MM.1S (cell line): ENCODE data around the gene LRMDA.

Experiments
- DNase-seq: peaks from one replicate; pipeline ENCODE4 v3.0.0-alpha.2; 2015
- H2AFZ ChIP-seq: fragments of 300-600 bp; sonication (generic); 2 replicates; pipeline ENCODE4 v1.6.0; 2016; ENCODE audit warnings: antibody characterized with exemption, low read length
- H3F3A ChIP-seq: fragments of 300-600 bp; sonication (generic); 2 replicates; pipeline ENCODE4 v1.6.1; 2016; ENCODE audit warnings: mild to moderate bottlenecking, antibody characterized with exemption, low read length, moderate library complexity, mixed read lengths; ENCODE audit not compliant: insufficient read depth
- H3K27ac ChIP-seq: fragments of 300-600 bp; sonication (generic); 2 replicates; pipeline ENCODE4 v1.5.1; 2016; ENCODE audit warnings: mild to moderate bottlenecking, low read length
- H3K27me3 ChIP-seq: fragments of 300-600 bp; sonication (generic); replicated peaks from 2 replicates; pipeline ENCODE4 v1.6.0; 2016; ENCODE audit warnings: low read length; ENCODE audit not compliant: insufficient read depth
- H3K36me3 ChIP-seq: fragments of 300-600 bp; sonication (generic); replicated peaks from 2 replicates; pipeline ENCODE4 v1.6.1; 2016; ENCODE audit warnings: mild to moderate bottlenecking, low read length, mixed read lengths; ENCODE audit not compliant: insufficient read depth
- H3K4me1 ChIP-seq: fragments of 300-600 bp; sonication (generic); 2 replicates; pipeline ENCODE4 v1.6.1; 2016; ENCODE audit warnings: low read length, mixed read lengths
- H3K4me2 ChIP-seq: fragments of 300-600 bp; sonication (generic); 2 replicates; pipeline ENCODE4 v1.6.0; 2016; ENCODE audit warnings: low read depth, low read length
- H3K4me3 ChIP-seq: fragments of 300-600 bp; sonication (generic); 2 replicates; pipeline ENCODE4 v1.5.1; 2016; ENCODE audit warnings: low read length, mixed read lengths
- H3K79me2 ChIP-seq: fragments of 300-600 bp; sonication (generic); 2 replicates; pipeline ENCODE4 v1.6.1; 2016; ENCODE audit warnings: mixed run types, low read length, mixed read lengths
- H3K9ac ChIP-seq: fragments of 300-600 bp; sonication (generic); 2 replicates; pipeline ENCODE4 v1.6.1; 2016; ENCODE audit warnings: low read length, mixed read lengths
- H3K9me2 ChIP-seq: fragments of 300-600 bp; sonication (generic); replicated peaks from 2 replicates; pipeline ENCODE4 v1.6.1; 2016; ENCODE audit warnings: mild to moderate bottlenecking, low read length, mixed read lengths; ENCODE audit not compliant: insufficient read depth
- H3K9me3 ChIP-seq: fragments of 300-600 bp; sonication (generic); replicated peaks from 2 replicates; pipeline ENCODE4 v1.6.1; 2016; ENCODE audit warnings: mild to moderate bottlenecking, low read length, mixed read lengths; ENCODE audit not compliant: insufficient read depth
- H4K20me1 ChIP-seq: fragments of 300-600 bp; sonication (generic); 2 replicates; pipeline ENCODE4 v1.6.1; 2016; ENCODE audit warnings: mild to moderate bottlenecking, low read length, moderate library complexity, mixed read lengths; ENCODE audit not compliant: insufficient read depth
- CTCF ChIP-seq: fragments of 300-600 bp; sonication (generic); IDR thresholded peaks from 2 replicates; pipeline ENCODE4 v1.5.1; 2016; ENCODE audit warnings: antibody characterized with exemption, low read length, mixed read lengths
- EZH2 ChIP-seq: fragments of 300-600 bp; sonication (generic); optimal IDR thresholded peaks from 2 replicates; pipeline ENCODE3; 2017; ENCODE audit warnings: low read depth, mild to moderate bottlenecking, antibody characterized with exemption, low read length, mixed read lengths
- EZH2phosphoT487 ChIP-seq: fragments of 300-600 bp; sonication (generic); IDR thresholded peaks from 2 replicates; pipeline ENCODE4 v1.6.1; 2018; ENCODE audit warnings: antibody characterized with exemption, low read length

The LRMDA gene

DNA sequence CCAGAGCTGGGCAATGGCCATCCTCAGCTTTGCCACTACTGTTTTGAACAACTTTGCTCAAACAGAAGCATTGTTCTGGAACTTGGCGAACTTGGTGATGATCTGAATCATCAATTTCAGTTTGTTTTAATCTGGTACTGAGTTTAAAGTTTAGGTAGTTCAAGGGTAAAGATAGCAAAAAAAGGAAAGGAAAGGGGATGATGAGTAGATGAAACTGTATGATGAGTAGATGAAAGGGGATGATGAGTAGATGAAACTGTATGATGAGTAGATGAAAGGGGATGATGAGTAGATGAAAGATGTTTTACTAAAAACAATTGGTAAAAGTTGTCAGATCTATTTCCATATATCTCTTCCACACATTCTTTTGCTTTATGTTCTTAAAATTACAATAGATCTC lies 737.0 kb downstream of the LRMDA start:
- H3K9me3 ChIP-seq = no peaks in the 10 kb centered on the region

GRCh38 chr10:76169246-76169645 lies 737.8 kb downstream of the LRMDA start:
- H3K4me2 ChIP-seq = no peak overlapping the region
- no peaks in the 10 kb centered on the region for H3F3A ChIP-seq
- H4K20me1 ChIP-seq = no peaks in the 10 kb centered on the region
- H3K9me3 ChIP-seq = no peaks in the 10 kb centered on the region
- H2AFZ ChIP-seq = no peak overlapping the region
- no peak for TF ChIP-seq EZH2phosphoT487
- TF ChIP-seq CTCF = no peak
- no peak for TF ChIP-seq EZH2
- no peaks in the 10 kb centered on the region for H3K4me1 ChIP-seq
- H3K79me2 ChIP-seq = no peaks in the 10 kb centered on the region
- no peaks in the 10 kb centered on the region for H3K9me2 ChIP-seq
- H3K9ac ChIP-seq = no peak overlapping the region
- no peaks in the 10 kb centered on the region for H3K36me3 ChIP-seq
- H3K27me3 ChIP-seq = no peaks in the 10 kb centered on the region
- H3K27ac ChIP-seq = no peak overlapping the region
- DNase-seq = no peak
- H3K4me3 ChIP-seq = no peak overlapping the region

More for the DNA sequence above, 737.0 kb downstream of the LRMDA start:
- H2AFZ ChIP-seq = no peak overlapping the region
- no peak overlapping the region for H3K27ac ChIP-seq
- H3K4me2 ChIP-seq = no peak overlapping the region
- H3K4me3 ChIP-seq = no peak overlapping the region
- H3K36me3 ChIP-seq = no peaks in the 10 kb centered on the region
- TF ChIP-seq EZH2 (no peak), CTCF (no peak), EZH2phosphoT487 (no peak)
- H3K27me3 ChIP-seq = no peaks in the 10 kb centered on the region
- no peaks in the 10 kb centered on the region for H3K9me2 ChIP-seq
- no peaks in the 10 kb centered on the region for H3F3A ChIP-seq
- no peaks in the 10 kb centered on the region for H4K20me1 ChIP-seq
- DNase-seq = no peak
- H3K9ac ChIP-seq = no peak overlapping the region
- no peaks in the 10 kb centered on the region for H3K4me1 ChIP-seq
- H3K79me2 ChIP-seq = no peaks in the 10 kb centered on the region

GRCh38 chr10:76172020-76172419 lies 740.6 kb downstream of the LRMDA start:
- no peak overlapping the region for H3K4me2 ChIP-seq
- H3K36me3 ChIP-seq = no peaks in the 10 kb centered on the region
- no peak overlapping the region for H3K9ac ChIP-seq
- no peaks in the 10 kb centered on the region for H4K20me1 ChIP-seq
- no peaks in the 10 kb centered on the region for H3K27me3 ChIP-seq
- no peaks in the 10 kb centered on the region for H3F3A ChIP-seq
- H2AFZ ChIP-seq = no peak overlapping the region
- H3K4me3 ChIP-seq = no peak overlapping the region
- H3K4me1 ChIP-seq = no peaks in the 10 kb centered on the region
- H3K9me3 ChIP-seq = no peaks in the 10 kb centered on the region
- H3K27ac ChIP-seq = no peak overlapping the region
- no peaks in the 10 kb centered on the region for H3K79me2 ChIP-seq
- H3K9me2 ChIP-seq = no peaks in the 10 kb centered on the region
- TF ChIP-seq EZH2phosphoT487 (no peak), CTCF (no peak), EZH2 (no peak)
- DNase-seq = no peak
